ENCODE measurements around the gene NOL7.

NOL7 gene

GRCh38 chr6:13574571-13575376, 40.4 kb upstream of the NOL7 start, which contains the start of gene SIRT5:
Gene SIRT5 (plus strand): TSS chr6:13574601. CDS start chr6:13584111, 9,510 bp downstream.
- peaks cover 0 to 2% of the 10 kb centered on the region in 2 experiments for H3K27me3 ChIP-seq (ENCODE audit: control insufficient read depth in 1 of 2, insufficient read depth in 1 of 2, low read length in 2 of 2)

GRCh38 chr6:13575377-13575775, 39.8 kb upstream of the NOL7 start:
- H3K4me2 ChIP-seq (ENCODE audit: low read length, poor library complexity, severe bottlenecking), result peak overlapping the region; percentile 92
- no peak overlapping the region for H4K91ac ChIP-seq (ENCODE audit: low read length)
- no peak overlapping the region for H3K14ac ChIP-seq (ENCODE audit: low read length in 2 of 2)
- WGBS, result 0% methylated on average over 1 of the region's 3 CpGs
- H2AK5ac ChIP-seq (ENCODE audit: low read length, severe bottlenecking), result no peak overlapping the region
- H2AFZ ChIP-seq (ENCODE audit: low read depth, low read length), result no peak overlapping the region
- peaks cover 5% of the 10 kb centered on the region for H3K4me1 ChIP-seq (ENCODE audit: control insufficient read depth, insufficient read depth, low read depth, low read length)
- H3K36me3 ChIP-seq (ENCODE audit: control insufficient read depth in 1 of 2, insufficient read depth in 2 of 2, low read depth in 1 of 2, low read length in 2 of 2), result peaks cover 2 to 16% of the 10 kb centered on the region in 2 experiments
- DNase-seq, result no peak
- H3K9me3 ChIP-seq (ENCODE audit: control insufficient read depth, low read length), result no peaks in the 10 kb centered on the region
- no peak overlapping the region for H2BK120ac ChIP-seq (ENCODE audit: low read depth, low read length)
- H3K9ac ChIP-seq (ENCODE audit: low read length), result peak overlapping the region; percentile 92
- no peaks in the 10 kb centered on the region for H3K27me3 ChIP-seq (ENCODE audit: control insufficient read depth in 1 of 2, insufficient read depth in 1 of 2, low read length in 2 of 2)
- H4K8ac ChIP-seq (ENCODE audit: low read length), result no peak overlapping the region
- no peak overlapping the region for H2BK5ac ChIP-seq (ENCODE audit: low read depth, low read length, poor library complexity, severe bottlenecking)
- H3K4ac ChIP-seq (ENCODE audit: low read depth in 1 of 2, low read length in 2 of 2), result no peak overlapping the region
- peak overlapping the region; percentile 74 to 93 for H3K4me3 ChIP-seq (ENCODE audit: insufficient read depth in 1 of 2, low read depth in 1 of 2, low read length in 2 of 2)
- peak overlapping the region; percentile 26 for H2BK15ac ChIP-seq (ENCODE audit: low read depth, poor library complexity, severe bottlenecking)
- H3K18ac ChIP-seq (ENCODE audit: low read depth in 1 of 2, low read length in 2 of 2), result peak overlapping the region in 1 of 2 experiments; percentile 97
- peak overlapping the region; percentile 95 for H3K27ac ChIP-seq (ENCODE audit: low read length, poor library complexity, severe bottlenecking)
- no peak overlapping the region for H3K23ac ChIP-seq (ENCODE audit: low read length in 2 of 2)
- no peak overlapping the region for H2BK12ac ChIP-seq (ENCODE audit: low read length in 2 of 2)
- H3K79me1 ChIP-seq (replicated peaks; ENCODE audit: low read length, poor library complexity, severe bottlenecking), result peaks cover 17% of the 10 kb centered on the region

More at GRCh38 chr6:13574571-13575376, 40.4 kb upstream of the NOL7 start, which contains the start of gene SIRT5:
- H3K4ac ChIP-seq (ENCODE audit: low read depth in 1 of 2, low read length in 2 of 2), result peak within 1 kb of the TSS; percentile 71 to 98
- peak within 1 kb of the TSS; percentile 74 to 93 for H3K4me3 ChIP-seq (ENCODE audit: insufficient read depth in 1 of 2, low read depth in 1 of 2, low read length in 2 of 2)
- H2AK5ac ChIP-seq (ENCODE audit: low read length, severe bottlenecking), result peak within 1 kb of the TSS; percentile 31
- H2BK12ac ChIP-seq (ENCODE audit: low read length in 2 of 2), result peak within 1 kb of the TSS in 1 of 2 experiments; percentile 71
- H3K9ac ChIP-seq (ENCODE audit: low read length), result peak within 1 kb of the TSS; percentile 92
- H3K27ac ChIP-seq (ENCODE audit: low read length, poor library complexity, severe bottlenecking), result peak within 1 kb of the TSS; percentile 95
- H3K79me1 ChIP-seq (replicated peaks; ENCODE audit: low read length, poor library complexity, severe bottlenecking), result peaks cover 14% of the 10 kb centered on the region
- peaks cover 5% of the 10 kb centered on the region for H3K4me1 ChIP-seq (ENCODE audit: control insufficient read depth, insufficient read depth, low read depth, low read length)
- H2BK15ac ChIP-seq (ENCODE audit: low read depth, poor library complexity, severe bottlenecking), result peak within 1 kb of the TSS; percentile 100
- H2BK120ac ChIP-seq (ENCODE audit: low read depth, low read length), result peak within 1 kb of the TSS; percentile 77
- H2AFZ ChIP-seq (ENCODE audit: low read depth, low read length), result peak within 1 kb of the TSS; percentile 96
- peak within 1 kb of the TSS in 1 of 2 experiments; percentile 89 for H3K14ac ChIP-seq (ENCODE audit: low read length in 2 of 2)
- H3K36me3 ChIP-seq (ENCODE audit: control insufficient read depth in 1 of 2, insufficient read depth in 2 of 2, low read depth in 1 of 2, low read length in 2 of 2), result peaks cover 0 to 10% of the 10 kb centered on the region in 2 experiments
- H2BK5ac ChIP-seq (ENCODE audit: low read depth, low read length, poor library complexity, severe bottlenecking), result peak within 1 kb of the TSS; percentile 77
- peak within 1 kb of the TSS; percentile 95 for H3K4me2 ChIP-seq (ENCODE audit: low read length, poor library complexity, severe bottlenecking)
- H4K91ac ChIP-seq (ENCODE audit: low read length), result peak within 1 kb of the TSS; percentile 89
- H3K18ac ChIP-seq (ENCODE audit: low read depth in 1 of 2, low read length in 2 of 2), result peak within 1 kb of the TSS; percentile 97
- under 1% methylated on average over 52 of the region's 52 CpGs for WGBS
- peak within 1 kb of the TSS; percentile 49 to 97 for H3K23ac ChIP-seq (ENCODE audit: low read length in 2 of 2)
- peak within 1 kb of the TSS; percentile 99 for H4K8ac ChIP-seq (ENCODE audit: low read length)
- no peaks in the 10 kb centered on the region for H3K9me3 ChIP-seq (ENCODE audit: control insufficient read depth, low read length)
- peak; percentile 91 for DNase-seq

GRCh38 chr6:13576017-13576416, 39.1 kb upstream of the NOL7 start:
- peaks cover 17% of the 10 kb centered on the region for H3K79me1 ChIP-seq (replicated peaks; ENCODE audit: low read length, poor library complexity, severe bottlenecking)
- H2BK120ac ChIP-seq (ENCODE audit: low read depth, low read length), result no peak overlapping the region
- H3K27me3 ChIP-seq (ENCODE audit: control insufficient read depth in 1 of 2, insufficient read depth in 1 of 2, low read length in 2 of 2), result no peaks in the 10 kb centered on the region
- no peak overlapping the region for H2AFZ ChIP-seq (ENCODE audit: low read depth, low read length)
- peaks cover 5% of the 10 kb centered on the region for H3K4me1 ChIP-seq (ENCODE audit: control insufficient read depth, insufficient read depth, low read depth, low read length)
- WGBS, result 100% methylated on average over 2 of the region's 3 CpGs
- H4K91ac ChIP-seq (ENCODE audit: low read length), result no peak overlapping the region
- no peak overlapping the region for H2BK12ac ChIP-seq (ENCODE audit: low read length in 2 of 2)
- no peaks in the 10 kb centered on the region for H3K9me3 ChIP-seq (ENCODE audit: control insufficient read depth, low read length)
- no peak overlapping the region for H3K4me2 ChIP-seq (ENCODE audit: low read length, poor library complexity, severe bottlenecking)
- no peak overlapping the region for H2BK15ac ChIP-seq (ENCODE audit: low read depth, poor library complexity, severe bottlenecking)
- H4K8ac ChIP-seq (ENCODE audit: low read length), result no peak overlapping the region
- H3K18ac ChIP-seq (ENCODE audit: low read depth in 1 of 2, low read length in 2 of 2), result no peak overlapping the region
- no peak for DNase-seq
- no peak overlapping the region for H3K4me3 ChIP-seq (ENCODE audit: insufficient read depth in 1 of 2, low read depth in 1 of 2, low read length in 2 of 2)
- H2BK5ac ChIP-seq (ENCODE audit: low read depth, low read length, poor library complexity, severe bottlenecking), result no peak overlapping the region
- H2AK5ac ChIP-seq (ENCODE audit: low read length, severe bottlenecking), result no peak overlapping the region
- no peak overlapping the region for H3K4ac ChIP-seq (ENCODE audit: low read depth in 1 of 2, low read length in 2 of 2)
- no peak overlapping the region for H3K23ac ChIP-seq (ENCODE audit: low read length in 2 of 2)
- no peak overlapping the region for H3K14ac ChIP-seq (ENCODE audit: low read length in 2 of 2)
- H3K9ac ChIP-seq (ENCODE audit: low read length), result no peak overlapping the region
- H3K36me3 ChIP-seq (ENCODE audit: control insufficient read depth in 1 of 2, insufficient read depth in 2 of 2, low read depth in 1 of 2, low read length in 2 of 2), result peaks cover 5 to 20% of the 10 kb centered on the region in 2 experiments
- no peak overlapping the region for H3K27ac ChIP-seq (ENCODE audit: low read length, poor library complexity, severe bottlenecking)

GRCh38 chr6:13577926-13578325, 37.2 kb upstream of the NOL7 start:
- H3K23ac ChIP-seq (ENCODE audit: low read length in 2 of 2), result no peak overlapping the region
- no peaks in the 10 kb centered on the region for H3K9me3 ChIP-seq (ENCODE audit: control insufficient read depth, low read length)
- peaks cover 8 to 23% of the 10 kb centered on the region in 2 experiments for H3K36me3 ChIP-seq (ENCODE audit: control insufficient read depth in 1 of 2, insufficient read depth in 2 of 2, low read depth in 1 of 2, low read length in 2 of 2)
- no peak overlapping the region for H2AK5ac ChIP-seq (ENCODE audit: low read length, severe bottlenecking)
- H3K79me1 ChIP-seq (replicated peaks; ENCODE audit: low read length, poor library complexity, severe bottlenecking), result peaks cover 14% of the 10 kb centered on the region
- H2AFZ ChIP-seq (ENCODE audit: low read depth, low read length), result no peak overlapping the region
- no peak for DNase-seq
- no peak overlapping the region for H2BK15ac ChIP-seq (ENCODE audit: low read depth, poor library complexity, severe bottlenecking)
- no peak overlapping the region for H2BK120ac ChIP-seq (ENCODE audit: low read depth, low read length)
- no peak overlapping the region for H4K91ac ChIP-seq (ENCODE audit: low read length)
- no peak overlapping the region for H2BK5ac ChIP-seq (ENCODE audit: low read depth, low read length, poor library complexity, severe bottlenecking)
- no peaks in the 10 kb centered on the region for H3K27me3 ChIP-seq (ENCODE audit: control insufficient read depth in 1 of 2, insufficient read depth in 1 of 2, low read length in 2 of 2)
- H3K27ac ChIP-seq (ENCODE audit: low read length, poor library complexity, severe bottlenecking), result no peak overlapping the region
- no peak overlapping the region for H2BK12ac ChIP-seq (ENCODE audit: low read length in 2 of 2)
- peaks cover 5% of the 10 kb centered on the region for H3K4me1 ChIP-seq (ENCODE audit: control insufficient read depth, insufficient read depth, low read depth, low read length)
- H3K4ac ChIP-seq (ENCODE audit: low read depth in 1 of 2, low read length in 2 of 2), result no peak overlapping the region
- H3K14ac ChIP-seq (ENCODE audit: low read length in 2 of 2), result no peak overlapping the region
- no peak overlapping the region for H4K8ac ChIP-seq (ENCODE audit: low read length)
- H3K9ac ChIP-seq (ENCODE audit: low read length), result no peak overlapping the region
- WGBS, result 95% methylated on average over 3 of the region's 3 CpGs
- H3K4me2 ChIP-seq (ENCODE audit: low read length, poor library complexity, severe bottlenecking), result no peak overlapping the region
- H3K18ac ChIP-seq (ENCODE audit: low read depth in 1 of 2, low read length in 2 of 2), result no peak overlapping the region
- no peak overlapping the region for H3K4me3 ChIP-seq (ENCODE audit: insufficient read depth in 1 of 2, low read depth in 1 of 2, low read length in 2 of 2)
